Endothelial cell of umbilical vein (primary cell): ENCODE measurements around the gene SH3BP1. TPM values are rescaled to one million over a fixed set of nuclear protein-coding genes. Genes with fewer than 3 reads are reported as not detected.

Experiments used
- BruUV-seq: library from RNA; stranded (reverse); fragments of 400-500 nt; replicated peaks from 2 replicates; lab custom pipeline; 2021; lab: Mats Ljungman, UMichigan
- CTCF ChIA-PET: fragments of 300-600, 350-600 bp; sonication (Branson Sonifier 250); formaldehyde crosslinking; loops from one replicate; lab custom pipeline; 2021; ENCODE audit warnings: antibody characterized with exemption, inconsistent platforms; lab: Charles Lee
- POLR2A ChIA-PET: fragments of 300-600, 350-600 bp; sonication (Branson Sonifier 250); formaldehyde crosslinking; loops from one replicate; lab custom pipeline; 2021; ENCODE audit warnings: antibody characterized with exemption, inconsistent platforms; lab: Charles Lee
- DNase-seq: peaks from one replicate; pipeline ENCODE4 v3.0.0-alpha.2; 2011; ENCODE audit warnings: low read depth, low spot score
- FAIRE-seq: peaks from 2 replicates; lab custom pipeline; 2011; peaks lifted over from hg19 to GRCh38; lab: Jason Lieb, UNC
- H2AFZ ChIP-seq: 2 replicates; pipeline ENCODE4 v1.6.0; 2012; ENCODE audit warnings: low read depth, low read length, control low read depth, inconsistent platforms
- H3K27ac ChIP-seq: 2 replicates; pipeline ENCODE4 v1.5.1; 2011; ENCODE audit warnings: low read depth, mild to moderate bottlenecking, control low read depth, low read length, moderate library complexity; ENCODE audit not compliant: insufficient read depth
- H3K27me3 ChIP-seq, 2 experiments: 2 replicates each; pipeline versions ENCODE4 v1.6.0 to v1.6.1; 2011; ENCODE audit warnings: low read length in 2 of 2, mixed read lengths in 1 of 2; ENCODE audit not compliant: control insufficient read depth in 2 of 2, insufficient read depth in 2 of 2
- H3K36me3 ChIP-seq, 2 experiments: 2 replicates in 1 of 2; 3 replicates in 1 of 2; pipeline ENCODE4 v1.5.1; 2011; ENCODE audit warnings: low read length in 2 of 2, mild to moderate bottlenecking in 1 of 2, moderate library complexity in 1 of 2; ENCODE audit not compliant: control insufficient read depth in 2 of 2, insufficient read depth in 2 of 2; ENCODE audit errors: extremely low read depth in 1 of 2
- H3K4me1 ChIP-seq: 3 replicates; pipeline ENCODE4 v1.5.1; 2011; ENCODE audit warnings: mild to moderate bottlenecking, low read length; ENCODE audit not compliant: control insufficient read depth, insufficient read depth; ENCODE audit errors: extremely low read depth
- H3K4me2 ChIP-seq: 2 replicates; pipeline ENCODE4 v1.6.1; 2011; ENCODE audit warnings: low read length, control low read depth, mixed read lengths; ENCODE audit not compliant: insufficient read depth
- H3K4me3 ChIP-seq, 3 experiments: fragments of 200-600 bp in 1 of 3; sonication (generic), shearing (Covaris generic) in 1 of 3; replicated peaks in 1 of 3; 2 replicates each; pipeline ENCODE4 v1.5.1; 2011 to 2016; ENCODE audit warnings: control low read depth in 3 of 3, low read length in 3 of 3, mild to moderate bottlenecking in 2 of 3, inconsistent platforms in 1 of 3, low read depth in 1 of 3, moderate library complexity in 1 of 3; ENCODE audit not compliant: insufficient read depth in 1 of 3
- H3K79me2 ChIP-seq: 2 replicates; pipeline ENCODE4 v1.6.0; 2012; ENCODE audit warnings: low read length, inconsistent platforms; ENCODE audit not compliant: control insufficient read depth, insufficient read depth
- H3K9ac ChIP-seq: replicated peaks from 2 replicates; pipeline ENCODE3; 2011; ENCODE audit warnings: low read length, control low read depth; ENCODE audit not compliant: insufficient read depth; ENCODE audit errors: extremely low read depth
- H3K9me1 ChIP-seq: replicated peaks from 3 replicates; pipeline ENCODE4 v1.6.0; 2011; ENCODE audit warnings: mild to moderate bottlenecking, low read length; ENCODE audit not compliant: control insufficient read depth, insufficient read depth; ENCODE audit errors: extremely low read depth
- H3K9me3 ChIP-seq: replicated peaks from 2 replicates; pipeline ENCODE4 v1.5.1; 2012; ENCODE audit warnings: low read length, inconsistent platforms; ENCODE audit not compliant: control insufficient read depth, insufficient read depth
- H4K20me1 ChIP-seq: replicated peaks from 2 replicates; pipeline ENCODE3; 2011; ENCODE audit warnings: mild to moderate bottlenecking, low read length; ENCODE audit not compliant: control insufficient read depth, insufficient read depth; ENCODE audit errors: extremely low read depth
- CTCF ChIP-seq, 2 donors: IDR thresholded peaks; 1 replicate in 1 of 2; 2 replicates in 1 of 2; pipeline ENCODE4 v1.5.1; 2011; ENCODE audit warnings: low read length in 2 of 2, mild to moderate bottlenecking in 2 of 2, moderate library complexity in 2 of 2, control low read depth in 1 of 2, inconsistent platforms in 1 of 2, low read depth in 1 of 2; ENCODE audit not compliant: insufficient read depth in 1 of 2; ENCODE audit errors: extremely low read depth in 1 of 2
- EZH2 ChIP-seq: IDR thresholded peaks from 2 replicates; pipeline ENCODE4 v1.6.1; 2012; ENCODE audit warnings: borderline replicate concordance, low read depth, mild to moderate bottlenecking, moderate library complexity, low read length, inconsistent platforms; ENCODE audit not compliant: severe bottlenecking
- FOS ChIP-seq: IDR thresholded peaks from 2 replicates; pipeline ENCODE4 v1.6.1; 2011; ENCODE audit warnings: mild to moderate bottlenecking, low read length, moderate library complexity, borderline replicate concordance; ENCODE audit not compliant: insufficient read depth
- GATA2 ChIP-seq: IDR thresholded peaks from 2 replicates; pipeline ENCODE4 v1.7.0; 2011; ENCODE audit warnings: low read depth, mild to moderate bottlenecking, moderate library complexity, mixed read lengths, low read length; ENCODE audit not compliant: insufficient read length, insufficient read depth
- JUN ChIP-seq: IDR thresholded peaks from 2 replicates; pipeline ENCODE4 v1.6.1; 2011; ENCODE audit warnings: borderline replicate concordance, low read depth; ENCODE audit not compliant: insufficient read length, insufficient read depth
- MAX ChIP-seq: IDR thresholded peaks from 2 replicates; pipeline ENCODE4 v1.6.1; 2011; ENCODE audit not compliant: insufficient read depth, insufficient read length
- MYC ChIP-seq: IDR thresholded peaks from one replicate; pipeline ENCODE4 v1.6.1; 2011; ENCODE audit warnings: mild to moderate bottlenecking, low read depth, low read length
- POLR2A ChIP-seq: IDR thresholded peaks from 2 replicates; pipeline ENCODE4 v1.6.1; 2012; ENCODE audit warnings: low read depth, mild to moderate bottlenecking, control low read depth, low read length
- POLR2AphosphoS5 ChIP-seq: IDR thresholded peaks from 2 replicates; pipeline ENCODE4 v1.6.1; 2012; ENCODE audit warnings: low read depth, mild to moderate bottlenecking, control low read depth, low read length, moderate library complexity; ENCODE audit not compliant: insufficient read depth
- dilution Hi-C: fragments of 300-500 bp; cut with MboI; formaldehyde crosslinking; loops from one replicate; pipeline ENCODE4 v1.15.0; 2019; ENCODE audit warnings: low sequenced_read_pairs; ENCODE audit not compliant: extremely low pct_ligation_motif_present
- intact Hi-C: fragments of 100-400 bp; cut with micrococcal nuclease; formaldehyde crosslinking; loops from one replicate; pipeline ENCODE4 v1.10.0; 2022
- polyA plus RNA-seq, 4 experiments: library from polyadenylated mRNA; depleted of rRNA in 3 of 4; stranded (reverse) in 3 of 4; unstranded in 1 of 4; fragments of >200 nt; gene quantifications; 2 replicates each; pipeline versions ENCODE4 v1.2.1 to v1.2.3, GENCODE V29; 2011 to 2012; ENCODE audit warnings: missing spikeins in 1 of 4
- total RNA-seq: library from RNA; stranded (reverse); gene quantifications from 2 replicates; pipeline ENCODE4 v1.2.3, GENCODE V29; 2021

SH3BP1 gene
- total and polyA plus RNA-seq, 2 donors (not counting 3 experiments of a cell fraction or from before 2014, with no cell fraction given) = 2.3 to 4.3 TPM

- Histone ChIP-seq H3K36me3 (peaks cover 8 to 28% of the 10 kb centered on the region in 2 experiments), H3K27me3 (no peaks in the 10 kb centered on the region), H3K9me3 (no peaks in the 10 kb centered on the region), H4K20me1 (no peaks in the 10 kb centered on the region), H3K27ac (no peak overlapping the region), H3K79me2 (no peaks in the 10 kb centered on the region), H2AFZ (no peak overlapping the region), H3K4me1 (no peaks in the 10 kb centered on the region), H3K9me1 (no peaks in the 10 kb centered on the region), H3K4me3 (no peak overlapping the region), H3K4me2 (no peak overlapping the region), H3K9ac (no peak overlapping the region)
- FAIRE-seq = no peak
- ChIA-PET POLR2A (no interaction called here), CTCF (interaction anchor here (1.2 to 5.0 kb wide), 4 partner anchors 9 to 25 kb away, joined by 3 to 16 read pairs (median 12); partner anchors contain the start of gene GGA1)
- DNase-seq = no peak
- no peak for TF ChIP-seq FOS
- no peak for TF ChIP-seq JUN
- TF ChIP-seq EZH2 = no peak
- TF ChIP-seq CTCF (IDR thresholded peaks at IDR 0.05; ENCODE audit: extremely low read depth in 1 of 2, insufficient read depth in 1 of 2, low read depth in 1 of 2, low read length in 2 of 2) = no peak
- TF ChIP-seq MYC = no peak
- no peak for TF ChIP-seq GATA2
- no peak for TF ChIP-seq POLR2A
- no peak for TF ChIP-seq MAX
- no peak for TF ChIP-seq POLR2AphosphoS5
- dilution Hi-C loops = no loop called here
- no TSS peak for BruUV-seq
- intact Hi-C loops = no loop called here
Measured at GRCh38 chr22:37618674-37619073, 20.8 kb upstream of the SH3BP1 start.
